HepG2 (cell line): ENCODE measurements around the gene PTPRM. TPM values are rescaled to one million over a fixed set of nuclear protein-coding genes. Genes with fewer than 3 reads are reported as not detected.

Experiments
- CHCHD3 ChIP-seq: sonication (generic); formaldehyde crosslinking; IDR thresholded peaks from 2 replicates; pipeline ENCODE4 v1.8.0; 2022; ENCODE audit warnings: mild to moderate bottlenecking, missing genetic modification reagents, moderate library complexity
- ELF4 ChIP-seq: sonication (generic); formaldehyde crosslinking; IDR thresholded peaks from 2 replicates; pipeline ENCODE4 v1.5.0; 2020; ENCODE audit warnings: missing genetic modification reagents, mild to moderate bottlenecking, moderate library complexity, borderline replicate concordance
- EZH2 ChIP-seq: conservative IDR thresholded peaks from 2 replicates; pipeline ENCODE4 v1.6.1; 2012; ENCODE audit warnings: mild to moderate bottlenecking, low read depth, low read length, moderate library complexity
- GATAD2A ChIP-seq: IDR thresholded peaks from 2 replicates; pipeline ENCODE4 v1.6.1; 2016
- GLI4 ChIP-seq: sonication (generic); formaldehyde crosslinking; IDR thresholded peaks from 2 replicates; pipeline ENCODE4 v1.5.1; 2020; ENCODE audit warnings: missing genetic modification reagents, mild to moderate bottlenecking, moderate library complexity, borderline replicate concordance
- GRHL1 ChIP-seq: sonication (generic); formaldehyde crosslinking; conservative IDR thresholded peaks from 2 replicates; pipeline ENCODE4 v1.8.0; 2022; ENCODE audit warnings: missing genetic modification reagents
- JUN ChIP-seq: sonication (generic); formaldehyde crosslinking; IDR thresholded peaks from 2 replicates; pipeline ENCODE4 v1.4.0; 2020; ENCODE audit warnings: mild to moderate bottlenecking, missing genetic modification reagents
- MIER2 ChIP-seq: IDR thresholded peaks from 2 replicates; pipeline ENCODE4 v1.6.1; 2016; ENCODE audit warnings: missing biosample characterization, missing genetic modification reagents
- PLRG1 ChIP-seq: fragments of 450-650 bp; conservative IDR thresholded peaks from 2 replicates; pipeline ENCODE4 v1.6.1; 2016
- ZBTB2 ChIP-seq: sonication (generic); formaldehyde crosslinking; IDR thresholded peaks from 2 replicates; pipeline ENCODE4 v1.8.0; 2022; ENCODE audit warnings: low read depth, missing genetic modification reagents
- ZNF10 ChIP-seq: sonication (generic); formaldehyde crosslinking; IDR thresholded peaks from 2 replicates; pipeline ENCODE4 v1.4.0; 2020; ENCODE audit warnings: mild to moderate bottlenecking, low read depth, missing genetic modification reagents, borderline replicate concordance
- ZNF230 ChIP-seq: sonication (generic); formaldehyde crosslinking; IDR thresholded peaks from 2 replicates; pipeline ENCODE4 v1.4.0; 2020; ENCODE audit warnings: mild to moderate bottlenecking, missing genetic modification reagents
- ZNF253 ChIP-seq: sonication (generic); formaldehyde crosslinking; IDR thresholded peaks from 2 replicates; pipeline ENCODE4 v1.8.0; 2022; ENCODE audit warnings: mild to moderate bottlenecking, missing genetic modification reagents, borderline replicate concordance
- ZNF530 ChIP-seq: sonication (generic); formaldehyde crosslinking; IDR thresholded peaks from 2 replicates; pipeline ENCODE4 v1.5.0; 2020; ENCODE audit warnings: low read depth, mild to moderate bottlenecking, missing genetic modification reagents
- ZNF543 ChIP-seq: sonication (generic); formaldehyde crosslinking; IDR thresholded peaks from 2 replicates; pipeline ENCODE4 v1.4.0; 2020; ENCODE audit warnings: mild to moderate bottlenecking, missing genetic modification reagents
- ZNF703 ChIP-seq: sonication (generic); formaldehyde crosslinking; IDR thresholded peaks from 2 replicates; pipeline ENCODE4 v1.5.1; 2020; ENCODE audit warnings: missing genetic modification reagents, mild to moderate bottlenecking, moderate library complexity, borderline replicate concordance
- ZNF773 ChIP-seq: sonication (generic); formaldehyde crosslinking; IDR thresholded peaks from 2 replicates; pipeline ENCODE4 v1.4.0; 2020; ENCODE audit warnings: missing genetic modification reagents, borderline replicate concordance
- ZNF841 ChIP-seq: sonication (generic); formaldehyde crosslinking; IDR thresholded peaks from 2 replicates; pipeline ENCODE4 v1.8.1; 2023; ENCODE audit warnings: missing genetic modification reagents, borderline replicate concordance
- ZNF878 ChIP-seq: sonication (generic); formaldehyde crosslinking; IDR thresholded peaks from 2 replicates; pipeline ENCODE4 v1.8.1; 2023; ENCODE audit warnings: mild to moderate bottlenecking, missing genetic modification reagents, moderate library complexity
- polyA plus RNA-seq, 8 experiments: library from polyadenylated mRNA; depleted of rRNA in 3 of 8; stranded (reverse) in 7 of 8; unstranded in 1 of 8; fragments of >200 nt; fragmentation: Illumina TruSeq in 4 of 8; extraction: Trizol in 4 of 8; gene quantifications; 2 replicates each; pipeline versions ENCODE4 v1.2.1 to v1.2.3, GENCODE V29; 2011 to 2016; ENCODE audit warnings: low read depth in 4 of 8, missing spikeins in 1 of 8, mixed read lengths in 1 of 8; ENCODE audit not compliant: insufficient read depth in 1 of 8
- total RNA-seq, 5 experiments: library from RNA; depleted of rRNA; stranded (reverse); fragments of >200 nt; fragmentation: Illumina TruSeq; extraction: Trizol; gene quantifications; 2 replicates each; pipeline ENCODE4 v1.2.3, GENCODE V29; 2016; ENCODE audit warnings: low read depth in 1 of 5
- TF ChIP-seq, protein P1 (sequence below): sonication (generic); formaldehyde crosslinking; IDR thresholded peaks from 2 replicates; pipeline ENCODE4 v1.5.1; 2020; ENCODE audit warnings: mild to moderate bottlenecking, missing genetic modification reagents, borderline replicate concordance
- TF ChIP-seq, protein P2 (sequence below): sonication (generic); formaldehyde crosslinking; IDR thresholded peaks from 2 replicates; pipeline ENCODE4 v1.5.0; 2020; ENCODE audit warnings: mild to moderate bottlenecking, missing genetic modification reagents

PTPRM gene
- total and polyA plus RNA-seq, 2 of the 13 experiments (the other 11 are each of a cell fraction or from before 2014, with no cell fraction given) = 12.6 to 108 TPM

DNA sequence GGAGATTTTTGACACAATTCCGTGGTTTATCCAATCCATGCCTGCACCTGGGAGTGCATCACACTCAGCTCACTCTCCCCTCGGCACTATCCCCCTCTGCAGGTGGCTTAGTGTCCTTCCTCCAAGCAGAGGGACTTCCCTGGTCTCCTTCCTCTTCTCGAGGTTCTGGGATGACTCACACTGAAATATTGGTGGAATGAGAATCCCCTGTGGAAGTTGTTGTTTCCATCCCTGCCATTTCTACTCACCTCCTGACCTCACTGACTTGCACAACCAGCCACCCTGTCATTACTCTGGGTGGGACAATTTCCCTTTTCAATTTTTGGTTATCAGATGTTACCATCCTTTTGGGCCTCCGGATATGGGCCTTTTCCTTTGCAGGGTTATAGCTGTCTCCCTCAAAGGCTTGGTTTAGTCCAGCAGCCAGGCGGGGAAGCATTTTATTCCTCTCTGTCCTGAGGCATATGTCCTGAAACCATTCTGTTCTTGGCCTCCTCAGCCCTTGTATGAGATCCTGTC, 59.9 kb downstream of the PTPRM start (continued):
- TF ChIP-seq, protein P1, sequence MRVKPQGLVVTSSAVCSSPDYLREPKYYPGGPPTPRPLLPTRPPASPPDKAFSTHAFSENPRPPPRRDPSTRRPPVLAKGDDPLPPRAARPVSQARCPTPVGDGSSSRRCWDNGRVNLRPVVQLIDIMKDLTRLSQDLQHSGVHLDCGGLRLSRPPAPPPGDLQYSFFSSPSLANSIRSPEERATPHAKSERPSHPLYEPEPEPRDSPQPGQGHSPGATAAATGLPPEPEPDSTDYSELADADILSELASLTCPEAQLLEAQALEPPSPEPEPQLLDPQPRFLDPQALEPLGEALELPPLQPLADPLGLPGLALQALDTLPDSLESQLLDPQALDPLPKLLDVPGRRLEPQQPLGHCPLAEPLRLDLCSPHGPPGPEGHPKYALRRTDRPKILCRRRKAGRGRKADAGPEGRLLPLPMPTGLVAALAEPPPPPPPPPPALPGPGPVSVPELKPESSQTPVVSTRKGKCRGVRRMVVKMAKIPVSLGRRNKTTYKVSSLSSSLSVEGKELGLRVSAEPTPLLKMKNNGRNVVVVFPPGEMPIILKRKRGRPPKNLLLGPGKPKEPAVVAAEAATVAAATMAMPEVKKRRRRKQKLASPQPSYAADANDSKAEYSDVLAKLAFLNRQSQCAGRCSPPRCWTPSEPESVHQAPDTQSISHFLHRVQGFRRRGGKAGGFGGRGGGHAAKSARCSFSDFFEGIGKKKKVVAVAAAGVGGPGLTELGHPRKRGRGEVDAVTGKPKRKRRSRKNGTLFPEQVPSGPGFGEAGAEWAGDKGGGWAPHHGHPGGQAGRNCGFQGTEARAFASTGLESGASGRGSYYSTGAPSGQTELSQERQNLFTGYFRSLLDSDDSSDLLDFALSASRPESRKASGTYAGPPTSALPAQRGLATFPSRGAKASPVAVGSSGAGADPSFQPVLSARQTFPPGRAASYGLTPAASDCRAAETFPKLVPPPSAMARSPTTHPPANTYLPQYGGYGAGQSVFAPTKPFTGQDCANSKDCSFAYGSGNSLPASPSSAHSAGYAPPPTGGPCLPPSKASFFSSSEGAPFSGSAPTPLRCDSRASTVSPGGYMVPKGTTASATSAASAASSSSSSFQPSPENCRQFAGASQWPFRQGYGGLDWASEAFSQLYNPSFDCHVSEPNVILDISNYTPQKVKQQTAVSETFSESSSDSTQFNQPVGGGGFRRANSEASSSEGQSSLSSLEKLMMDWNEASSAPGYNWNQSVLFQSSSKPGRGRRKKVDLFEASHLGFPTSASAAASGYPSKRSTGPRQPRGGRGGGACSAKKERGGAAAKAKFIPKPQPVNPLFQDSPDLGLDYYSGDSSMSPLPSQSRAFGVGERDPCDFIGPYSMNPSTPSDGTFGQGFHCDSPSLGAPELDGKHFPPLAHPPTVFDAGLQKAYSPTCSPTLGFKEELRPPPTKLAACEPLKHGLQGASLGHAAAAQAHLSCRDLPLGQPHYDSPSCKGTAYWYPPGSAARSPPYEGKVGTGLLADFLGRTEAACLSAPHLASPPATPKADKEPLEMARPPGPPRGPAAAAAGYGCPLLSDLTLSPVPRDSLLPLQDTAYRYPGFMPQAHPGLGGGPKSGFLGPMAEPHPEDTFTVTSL (CRISPR knock-in tag) = no peak
- TF ChIP-seq ZNF841 (no peak), ZNF230 (CRISPR knock-in tag) (no peak), PLRG1 (no peak), ZNF773 (CRISPR knock-in tag) (no peak), GLI4 (0 out of 2 replicates have a peak, but pooled peaks have one; percentile 16), MIER2 (CRISPR knock-in tag) (no peak), JUN (no peak), CHCHD3 (CRISPR knock-in tag) (no peak), ZNF10 (CRISPR knock-in tag) (no peak), ZNF703 (CRISPR knock-in tag) (no peak), EZH2 (no peak), GRHL1 (CRISPR knock-in tag) (no peak), ZNF530 (CRISPR knock-in tag) (no peak), ZNF878 (CRISPR knock-in tag) (no peak), ZBTB2 (CRISPR knock-in tag) (no peak), ZNF543 (CRISPR knock-in tag) (no peak), ELF4 (CRISPR knock-in tag) (no peak), GATAD2A (CRISPR knock-in tag) (0 out of 2 replicates have a peak, but pooled peaks have one; percentile 16), ZNF253 (CRISPR knock-in tag) (no peak)
- TF ChIP-seq, protein P2, sequence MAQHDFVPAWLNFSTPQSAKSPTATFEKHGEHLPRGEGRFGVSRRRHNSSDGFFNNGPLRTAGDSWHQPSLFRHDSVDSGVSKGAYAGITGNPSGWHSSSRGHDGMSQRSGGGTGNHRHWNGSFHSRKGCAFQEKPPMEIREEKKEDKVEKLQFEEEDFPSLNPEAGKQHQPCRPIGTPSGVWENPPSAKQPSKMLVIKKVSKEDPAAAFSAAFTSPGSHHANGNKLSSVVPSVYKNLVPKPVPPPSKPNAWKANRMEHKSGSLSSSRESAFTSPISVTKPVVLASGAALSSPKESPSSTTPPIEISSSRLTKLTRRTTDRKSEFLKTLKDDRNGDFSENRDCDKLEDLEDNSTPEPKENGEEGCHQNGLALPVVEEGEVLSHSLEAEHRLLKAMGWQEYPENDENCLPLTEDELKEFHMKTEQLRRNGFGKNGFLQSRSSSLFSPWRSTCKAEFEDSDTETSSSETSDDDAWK (CRISPR knock-in tag) = no peak
